CD14-positive monocyte (primary cell): ENCODE data around the gene PRTFDC1. TPM values are rescaled to one million over a fixed set of nuclear protein-coding genes. Genes with fewer than 3 reads are reported as not detected.

Source experiments
- DNase-seq, 3 donors: peaks; one replicate each; pipeline ENCODE4 v3.0.0-alpha.2; 2011 to 2022
- H2AFZ ChIP-seq: 2 replicates; pipeline ENCODE4 v1.6.0; 2012; ENCODE audit warnings: mild to moderate bottlenecking, low read depth, low read length, inconsistent platforms; ENCODE audit not compliant: insufficient read depth, poor library complexity, severe bottlenecking
- H3K27ac ChIP-seq, 2 donors: 1 replicate in 1 of 2; 2 replicates in 1 of 2; pipeline ENCODE4 v1.5.1; 2012 to 2013; ENCODE audit warnings: low read length in 2 of 2, control low read depth in 1 of 2, inconsistent platforms in 1 of 2, low read depth in 1 of 2, mild to moderate bottlenecking in 1 of 2
- H3K27me3 ChIP-seq, 2 donors: one replicate each; pipeline versions ENCODE4 v1.6.0 to v1.6.1; 2011 to 2013; ENCODE audit warnings: low read length in 2 of 2; ENCODE audit not compliant: control insufficient read depth in 2 of 2, insufficient read depth in 2 of 2
- H3K36me3 ChIP-seq, 2 donors: replicated peaks in 1 of 2; 1 replicate in 1 of 2; 2 replicates in 1 of 2; pipeline versions ENCODE4 v1.5.1 to v1.6.1; 2012 to 2013; ENCODE audit warnings: low read length in 2 of 2, control low read depth in 1 of 2, inconsistent platforms in 1 of 2, mild to moderate bottlenecking in 1 of 2; ENCODE audit not compliant: insufficient read depth in 2 of 2, control insufficient read depth in 1 of 2
- H3K4me1 ChIP-seq, 2 donors: 1 replicate in 1 of 2; 2 replicates in 1 of 2; pipeline versions ENCODE4 v1.5.1 to v1.6.1; 2012 to 2013; ENCODE audit warnings: low read length in 2 of 2, control low read depth in 1 of 2, inconsistent platforms in 1 of 2, mild to moderate bottlenecking in 1 of 2, moderate library complexity in 1 of 2; ENCODE audit not compliant: insufficient read depth in 2 of 2, control insufficient read depth in 1 of 2
- H3K4me2 ChIP-seq: replicated peaks from 2 replicates; pipeline ENCODE3; 2012; ENCODE audit warnings: low read length, moderate library complexity, mild to moderate bottlenecking; ENCODE audit not compliant: poor library complexity, severe bottlenecking; ENCODE audit errors: extremely low read depth
- H3K4me3 ChIP-seq, 3 experiments: fragments of 200-600 bp in 1 of 3; sonication (generic) in 1 of 3; replicated peaks in 1 of 3; 1 replicate in 2 of 3; 2 replicates in 1 of 3; pipeline ENCODE4 v1.5.1; 2011 to 2013; ENCODE audit warnings: low read length in 3 of 3, mild to moderate bottlenecking in 3 of 3, control low read depth in 2 of 3, low read depth in 2 of 3, inconsistent platforms in 1 of 3, moderate library complexity in 1 of 3
- H3K79me2 ChIP-seq: 2 replicates; pipeline ENCODE4 v1.6.0; 2012; ENCODE audit warnings: mild to moderate bottlenecking, control low read depth, inconsistent platforms, low read length, moderate library complexity; ENCODE audit not compliant: insufficient read depth
- H3K9ac ChIP-seq: 2 replicates; pipeline ENCODE4 v1.6.0; 2017; ENCODE audit warnings: low read length, mild to moderate bottlenecking; ENCODE audit not compliant: insufficient read depth, poor library complexity, severe bottlenecking
- H3K9me3 ChIP-seq, 2 donors: replicated peaks in 1 of 2; 1 replicate in 1 of 2; 2 replicates in 1 of 2; pipeline versions ENCODE4 v1.5.1 to v1.6.1; 2012 to 2013; ENCODE audit warnings: low read length in 2 of 2, control low read depth in 1 of 2; ENCODE audit not compliant: control insufficient read depth in 1 of 2, insufficient read depth in 1 of 2
- H4K20me1 ChIP-seq: 2 replicates; pipeline ENCODE4 v1.6.0; 2012; ENCODE audit warnings: mild to moderate bottlenecking, low read length, control low read depth, moderate library complexity; ENCODE audit not compliant: insufficient read depth
- H3K27ac Mint-ChIP-seq, 7 donors: one replicate each; pipeline ENCODE4 v1.8.0; 2020; ENCODE audit warnings: mild to moderate bottlenecking in 7 of 7, mixed read lengths in 7 of 7, moderate library complexity in 6 of 7, inconsistent platforms in 2 of 7
- H3K27me3 Mint-ChIP-seq, 3 donors: one replicate each; pipeline ENCODE4 v1.8.0; 2021 to 2022; ENCODE audit warnings: low read depth in 3 of 3, mild to moderate bottlenecking in 3 of 3, mixed read lengths in 3 of 3, moderate library complexity in 3 of 3, inconsistent platforms in 1 of 3
- H3K36me3 Mint-ChIP-seq, 2 donors: one replicate each; pipeline ENCODE4 v1.8.0; 2020; ENCODE audit warnings: mixed read lengths in 2 of 2, inconsistent platforms in 1 of 2, mild to moderate bottlenecking in 1 of 2
- H3K4me1 Mint-ChIP-seq: one replicate; pipeline ENCODE4 v1.8.0; 2020; ENCODE audit warnings: mild to moderate bottlenecking, mixed read lengths
- H3K4me3 Mint-ChIP-seq, 2 donors: one replicate each; pipeline ENCODE4 v1.8.0; 2020; ENCODE audit warnings: mild to moderate bottlenecking in 2 of 2, mixed read lengths in 2 of 2, moderate library complexity in 1 of 2
- H3K9me3 Mint-ChIP-seq, 7 donors: one replicate each; pipeline ENCODE4 v1.8.0; 2020 to 2022; ENCODE audit warnings: mixed read lengths in 7 of 7, mild to moderate bottlenecking in 6 of 7, moderate library complexity in 6 of 7, inconsistent platforms in 2 of 7
- WGBS: methylation state at CpG from one replicate; pipeline ENCODE4 v1.1.5; 2013; ENCODE audit warnings: missing lambda C conversion rate; ENCODE audit not compliant: insufficient coverage; 5-methylcytosine and 5-hydroxymethylcytosine counted together
- intact Hi-C, 2 donors: fragments of 100-400 bp; cut with micrococcal nuclease; formaldehyde crosslinking; loops; one replicate each; pipeline versions ENCODE4 v1.15.0 to v1.15.1; 2023
- polyA plus RNA-seq, 3 donors: library from polyadenylated mRNA; depleted of rRNA in 1 of 3; unstranded in 2 of 3; stranded (reverse) in 1 of 3; fragments of 300-500 nt in 2 of 3; fragments of >200 nt in 1 of 3; fragmentation: Illumina TruSeq in 2 of 3; gene quantifications; 1 replicate in 2 of 3; 2 replicates in 1 of 3; pipeline ENCODE4 v1.2.3, GENCODE V29; 2012 to 2021
- TF ChIP-seq, protein P1 (sequence below): fragments of 200-600 bp; IDR thresholded peaks from one replicate; pipeline ENCODE4 v1.8.0; 2022; ENCODE audit warnings: antibody characterized with exemption, mild to moderate bottlenecking

The PRTFDC1 gene
- polyA plus RNA-seq, 3 donors, result not detected

DNA sequence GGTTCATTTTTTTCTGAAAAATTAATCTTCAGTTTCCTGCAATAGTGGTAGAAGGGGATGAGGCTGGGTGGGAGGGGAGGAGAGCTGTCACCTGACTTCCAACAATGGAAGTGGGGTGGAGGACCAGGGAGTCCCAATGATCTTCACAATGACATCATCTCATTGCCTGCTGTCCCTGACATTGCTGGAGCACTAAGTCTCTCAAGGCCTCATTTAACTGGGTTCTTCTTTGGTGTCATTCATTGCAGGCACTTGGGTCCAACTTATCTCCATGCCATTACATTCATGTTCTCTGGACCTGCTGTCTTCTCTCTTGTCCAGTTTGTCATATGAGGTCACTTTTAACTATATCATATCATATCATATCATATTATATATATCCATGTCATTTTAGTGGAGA is 34.4 kb downstream of the PRTFDC1 start:
- DNase-seq, result no peak
- Histone ChIP-seq H3K27ac (no peak overlapping the region), H3K4me3 (no peak overlapping the region), H3K9me3 (peaks cover 0 to under 1% of the 10 kb centered on the region in 2 donors), H3K9ac (no peak overlapping the region), H3K27me3 (no peaks in the 10 kb centered on the region), H3K4me1 (peaks cover 6 to 15% of the 10 kb centered on the region in 2 donors), H3K4me2 (no peak overlapping the region), H2AFZ (no peak overlapping the region), H3K36me3 (no peaks in the 10 kb centered on the region), H4K20me1 (no peaks in the 10 kb centered on the region), H3K79me2 (no peaks in the 10 kb centered on the region)
- TF ChIP-seq, protein P1, sequence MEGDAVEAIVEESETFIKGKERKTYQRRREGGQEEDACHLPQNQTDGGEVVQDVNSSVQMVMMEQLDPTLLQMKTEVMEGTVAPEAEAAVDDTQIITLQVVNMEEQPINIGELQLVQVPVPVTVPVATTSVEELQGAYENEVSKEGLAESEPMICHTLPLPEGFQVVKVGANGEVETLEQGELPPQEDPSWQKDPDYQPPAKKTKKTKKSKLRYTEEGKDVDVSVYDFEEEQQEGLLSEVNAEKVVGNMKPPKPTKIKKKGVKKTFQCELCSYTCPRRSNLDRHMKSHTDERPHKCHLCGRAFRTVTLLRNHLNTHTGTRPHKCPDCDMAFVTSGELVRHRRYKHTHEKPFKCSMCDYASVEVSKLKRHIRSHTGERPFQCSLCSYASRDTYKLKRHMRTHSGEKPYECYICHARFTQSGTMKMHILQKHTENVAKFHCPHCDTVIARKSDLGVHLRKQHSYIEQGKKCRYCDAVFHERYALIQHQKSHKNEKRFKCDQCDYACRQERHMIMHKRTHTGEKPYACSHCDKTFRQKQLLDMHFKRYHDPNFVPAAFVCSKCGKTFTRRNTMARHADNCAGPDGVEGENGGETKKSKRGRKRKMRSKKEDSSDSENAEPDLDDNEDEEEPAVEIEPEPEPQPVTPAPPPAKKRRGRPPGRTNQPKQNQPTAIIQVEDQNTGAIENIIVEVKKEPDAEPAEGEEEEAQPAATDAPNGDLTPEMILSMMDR, result no peak
- Mint-ChIP-seq H3K36me3 (peaks cover 0 to 4% of the 10 kb centered on the region in 2 donors), H3K9me3 (peaks cover 3 to 6% (median 5%) of the 10 kb centered on the region in 7 donors), H3K4me3 (no peak overlapping the region), H3K4me1 (peaks cover 10% of the 10 kb centered on the region), H3K27me3 (no peaks in the 10 kb centered on the region), H3K27ac (no peak overlapping the region)
- intact Hi-C loops, result no loop called here

DNA sequence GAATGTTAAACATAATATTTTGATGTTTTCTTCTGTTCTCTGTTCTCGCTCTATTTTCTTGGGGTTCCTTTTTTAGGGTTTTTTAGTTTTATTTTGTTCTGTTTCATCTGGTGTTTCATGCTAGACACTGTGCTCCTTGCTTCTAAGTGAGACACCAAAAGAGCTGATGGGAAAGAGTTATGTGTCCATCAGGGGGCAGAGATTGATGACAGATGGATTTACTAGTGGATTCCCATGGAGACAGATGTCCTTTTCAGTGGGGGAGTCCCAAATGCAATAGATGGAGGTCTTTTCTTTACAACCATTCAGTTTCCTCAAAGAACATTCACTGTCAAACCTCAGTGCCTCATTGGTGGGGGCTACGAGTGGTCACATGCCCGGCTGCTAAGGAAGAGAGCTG is 34.9 kb downstream of the PRTFDC1 start:
- WGBS, result 100% methylated on average over 2 of the region's 3 CpGs
- peaks cover 10 to 18% of the 10 kb centered on the region in 2 donors for H3K4me1 ChIP-seq
- H3K4me2 ChIP-seq, result no peak overlapping the region
- intact Hi-C loops, result no loop called here
- no peaks in the 10 kb centered on the region for H4K20me1 ChIP-seq
- no peak for DNase-seq
- no peaks in the 10 kb centered on the region for H3K79me2 ChIP-seq
- H3K9ac ChIP-seq, result no peak overlapping the region
- H3K27me3 ChIP-seq, result no peaks in the 10 kb centered on the region
- peaks cover 0 to 4% of the 10 kb centered on the region in 2 donors for H3K36me3 Mint-ChIP-seq
- H2AFZ ChIP-seq, result no peak overlapping the region
- H3K9me3 Mint-ChIP-seq, result peaks cover 3 to 6% (median 5%) of the 10 kb centered on the region in 7 donors
- H3K4me3 Mint-ChIP-seq, result no peak overlapping the region
- TF ChIP-seq, protein P1, result no peak
- peaks cover 14% of the 10 kb centered on the region for H3K4me1 Mint-ChIP-seq
- H3K9me3 ChIP-seq, result no peaks in the 10 kb centered on the region
- no peak overlapping the region for H3K27ac ChIP-seq
- H3K27ac Mint-ChIP-seq, result no peak overlapping the region
- H3K36me3 ChIP-seq, result no peaks in the 10 kb centered on the region
- no peaks in the 10 kb centered on the region for H3K27me3 Mint-ChIP-seq
- H3K4me3 ChIP-seq, result no peak overlapping the region
